Tibial artery (tissue), 4 donors: ENCODE measurements around the gene RUNX1.

Experiments used
- DNase-seq, 2 donors: peaks; one replicate each; pipeline ENCODE4 v3.0.0-alpha.2; 2019
- H3K27ac ChIP-seq, 2 donors: fragments of 200-600 bp; sonication (generic) in 1 of 2; 1 replicate in 1 of 2; 2 replicates in 1 of 2; pipeline ENCODE4 v1.5.1; 2018 to 2019; ENCODE audit warnings: mild to moderate bottlenecking in 1 of 2
- H3K27me3 ChIP-seq, 2 donors: fragments of 200-600 bp; sonication (generic) in 1 of 2; one replicate each; pipeline versions ENCODE4 v1.5.1 to v1.6.0; 2016 to 2019
- H3K36me3 ChIP-seq, 3 donors: fragments of 200-600 bp; sonication (generic) in 2 of 3; one replicate each; pipeline ENCODE4 v1.5.1; 2016 to 2019; ENCODE audit warnings: mild to moderate bottlenecking in 2 of 3
- H3K4me1 ChIP-seq, 4 donors: fragments of 200-600 bp; sonication (generic) in 2 of 4; 1 replicate in 3 of 4; 2 replicates in 1 of 4; pipeline ENCODE4 v1.5.1; 2016 to 2019
- H3K4me3 ChIP-seq, 2 donors: fragments of 200-600 bp; sonication (generic) in 1 of 2; 1 replicate in 1 of 2; 2 replicates in 1 of 2; pipeline ENCODE4 v1.5.1; 2018 to 2019; ENCODE audit warnings: mild to moderate bottlenecking in 2 of 2
- H3K9me3 ChIP-seq, 3 donors: fragments of 200-600 bp; sonication (generic) in 1 of 3; one replicate each; pipeline ENCODE4 v1.5.1; 2016 to 2019
- CTCF ChIP-seq, 2 experiments: fragments of 200-600 bp in 1 of 2; fragments of 450-650 bp in 1 of 2; IDR thresholded peaks; one replicate each; pipeline ENCODE4 v1.5.1; 2017 to 2019; ENCODE audit warnings: antibody characterized with exemption in 2 of 2, mild to moderate bottlenecking in 1 of 2, moderate library complexity in 1 of 2
- intact Hi-C: fragments of 100-400 bp; cut with DNase I; formaldehyde crosslinking; loops from one replicate; pipeline ENCODE4 v1.15.0; 2023; ENCODE audit warnings: low total_unique reads

RUNX1 gene

GRCh38 chr21:34766862-34767261, 282.2 kb downstream of the RUNX1 start:
- intact Hi-C loops = no loop called here
- Histone ChIP-seq H3K36me3 (no peaks in the 10 kb centered on the region), H3K9me3 (no peaks in the 10 kb centered on the region), H3K27me3 (no peaks in the 10 kb centered on the region), H3K27ac (no peak overlapping the region), H3K4me1 (no peaks in the 10 kb centered on the region), H3K4me3 (no peak overlapping the region)
- no peak for DNase-seq
- TF ChIP-seq CTCF (IDR thresholded peaks at IDR 0.05) = no peak

- no peak for TF ChIP-seq CTCF (IDR thresholded peaks at IDR 0.05)
- Histone ChIP-seq H3K9me3 (no peaks in the 10 kb centered on the region), H3K27me3 (no peaks in the 10 kb centered on the region), H3K4me3 (no peak overlapping the region), H3K4me1 (no peaks in the 10 kb centered on the region), H3K36me3 (no peaks in the 10 kb centered on the region), H3K27ac (no peak overlapping the region)
- DNase-seq = no peak
- intact Hi-C loops = no loop called here
Measured at GRCh38 chr21:34765619-34766018, 283.5 kb downstream of the RUNX1 start.

- H3K4me1 ChIP-seq = no peaks in the 10 kb centered on the region
- DNase-seq = no peak
- H3K4me3 ChIP-seq = no peak overlapping the region
- no peaks in the 10 kb centered on the region for H3K9me3 ChIP-seq
- intact Hi-C loops = no loop called here
- H3K36me3 ChIP-seq = no peaks in the 10 kb centered on the region
- no peak overlapping the region for H3K27ac ChIP-seq
- TF ChIP-seq CTCF (IDR thresholded peaks at IDR 0.05) = no peak
- H3K27me3 ChIP-seq = no peaks in the 10 kb centered on the region
Measured at GRCh38 chr21:34764715-34765284, 284.3 kb downstream of the RUNX1 start.

GRCh38 chr21:34762786-34763185, 286.3 kb downstream of the RUNX1 start:
- H3K36me3 ChIP-seq = no peaks in the 10 kb centered on the region
- H3K9me3 ChIP-seq = no peaks in the 10 kb centered on the region
- no peak overlapping the region for H3K4me3 ChIP-seq
- no peaks in the 10 kb centered on the region for H3K4me1 ChIP-seq
- intact Hi-C loops = no loop called here
- DNase-seq = no peak
- no peaks in the 10 kb centered on the region for H3K27me3 ChIP-seq
- no peak for TF ChIP-seq CTCF (IDR thresholded peaks at IDR 0.05)
- no peak overlapping the region for H3K27ac ChIP-seq

GRCh38 chr21:34761758-34762330, 287.3 kb downstream of the RUNX1 start:
- H3K4me3 ChIP-seq = no peak overlapping the region
- no peaks in the 10 kb centered on the region for H3K4me1 ChIP-seq
- H3K27ac ChIP-seq = no peak overlapping the region
- no peaks in the 10 kb centered on the region for H3K27me3 ChIP-seq
- H3K36me3 ChIP-seq = no peaks in the 10 kb centered on the region
- no peaks in the 10 kb centered on the region for H3K9me3 ChIP-seq
- DNase-seq = no peak
- intact Hi-C loops = no loop called here
- TF ChIP-seq CTCF (IDR thresholded peaks at IDR 0.05) = no peak
